Heart right ventricle (tissue), 16 donors: ENCODE results near the gene NF2. TPM values are rescaled to one million over a fixed set of nuclear protein-coding genes. Genes with fewer than 3 reads are reported as not detected.
"Not testable (repeated sequence)": the region's sequence is repeated elsewhere in the genome, so short reads cannot be mapped to it uniquely, and the experiment has no call there.

Source experiments
- ATAC-seq, 8 donors: fragments of 200-7000 bp; cut with Tn5 transposase; one replicate each; pipeline ENCODE4 v1.9.1; 2020; ENCODE audit warnings: mild to moderate bottlenecking in 8 of 8, moderate library complexity in 8 of 8, moderate number of reproducible peaks in 1 of 8
- DNase-seq, 2 donors: peaks; one replicate each; pipeline ENCODE4 v3.0.0-alpha.2; 2020
- H3K27ac ChIP-seq, 10 donors: fragments of 200-600 bp; sonication (generic) in 2 of 10; one replicate each; pipeline versions ENCODE4 v1.5.0 to v1.8.0; 2020 to 2022; ENCODE audit warnings: mild to moderate bottlenecking in 3 of 10
- H3K27me3 ChIP-seq, 7 donors: fragments of 200-600 bp; one replicate each; pipeline ENCODE4 v1.8.0; 2021 to 2022; ENCODE audit warnings: mild to moderate bottlenecking in 2 of 7
- H3K36me3 ChIP-seq, 9 donors: fragments of 200-600 bp; sonication (generic) in 1 of 9; one replicate each; pipeline versions ENCODE4 v1.5.0 to v1.8.0; 2020 to 2022; ENCODE audit warnings: mild to moderate bottlenecking in 2 of 9
- H3K4me1 ChIP-seq, 9 donors: fragments of 200-600 bp; sonication (generic) in 1 of 9; one replicate each; pipeline versions ENCODE4 v1.5.0 to v1.8.0; 2020 to 2022; ENCODE audit warnings: mild to moderate bottlenecking in 4 of 9
- H3K4me3 ChIP-seq, 10 donors: fragments of 200-600 bp; sonication (generic) in 2 of 10; one replicate each; pipeline versions ENCODE4 v1.5.0 to v1.8.0; 2020 to 2022; ENCODE audit warnings: mild to moderate bottlenecking in 7 of 10, moderate library complexity in 2 of 10
- H3K9me3 ChIP-seq, 11 donors: fragments of 200-600 bp in 10 of 11; sonication (generic) in 2 of 11; one replicate each; pipeline versions ENCODE4 v1.5.0 to v1.8.0; 2013 to 2022; ENCODE audit warnings: mild to moderate bottlenecking in 2 of 11, control low read depth in 1 of 11, moderate library complexity in 1 of 11
- CTCF ChIP-seq, 9 donors: fragments of 200-600 bp; sonication (generic) in 2 of 9; IDR thresholded peaks; one replicate each; pipeline versions ENCODE4 v1.5.0 to v1.8.0; 2021 to 2022; ENCODE audit warnings: antibody characterized with exemption in 9 of 9, mild to moderate bottlenecking in 5 of 9, moderate library complexity in 1 of 9
- WGBS, 2 donors: extraction: QIAGEN DNeasy Blood & Tissue Kit; methylation state at CpG; one replicate each; pipeline ENCODE4 v1.1.7; 2013; ENCODE audit warnings: inconsistent platforms in 1 of 2; 5-methylcytosine and 5-hydroxymethylcytosine counted together
- intact Hi-C, 10 donors: fragments of 100-400 bp; cut with DNase I; formaldehyde crosslinking; loops; one replicate each; pipeline versions ENCODE4 v1.11.1 to v1.14.2; 2022
- polyA plus RNA-seq, 2 donors: library from polyadenylated mRNA; stranded (reverse); fragments of 200-250 nt; gene quantifications; one replicate each; pipeline ENCODE4 v1.2.3, GENCODE V29; 2013
- total RNA-seq, 10 donors: library from RNA; stranded (reverse); fragmentation: NEBNext Ultra II Directional in 3 of 10; extraction: Animal tissue kit (Norgen Biotek cat#: 25700) in 3 of 10; gene quantifications; one replicate each; pipeline versions ENCODE4 v1.2.1 to v1.2.4, GENCODE V29; 2021 to 2023
- donor health status: Arrhythmogenic right ventricular cardiomyopathy.
- donor health status: ischemic (EF 13 %, LVEDD 7.1; RV severe dilation, severe dysfunction).
- donor health status: healthy with polysubstance abuse.
- donor health status: DM: no; HTN: yes; CAD: no.
- donor health status: DM: no; HTN: no; CAD: no.
- donor health status: ischemic (EF 25% LVEDD 6.9; RV normal size, moderate dysfunction).
- donor health status: ischemic (EF 25% LVEDD 5.7; RV mildly dilated, moderate dysfunction).
- donor health status: healthy.
- donor health status: DM: yes; HTN: yes; CAD: no.
- donor health status: Ischemic cardiomyopathy.
- donor health status: ischemic (EF 35%, LVEDD 5.7; RV mildly dilated, moderate dysfunction).
- donor health status: nonischemic (EF 11% LVEDD 7.7; RV severe dilation, severe dysfunction).
- donor health status: DM: yes; HTN: yes; CAD: no.
- donor health status: PGD.
- donor health status: ischemic (EF 29% LVEDD 5.4; RV normal size, mild dysfunction).
- donor health status: nonischemic (EF 23%, LVEDD 6.1; RV moderate dilation, normal function).

NF2 gene
- total and polyA plus RNA-seq, 12 donors: 9.7 to 59.4 (median 43.8) TPM

- H3K27ac ChIP-seq: peak overlapping the region in 7 of 10 donors; percentile 1 to 52 (median 28)
- no peaks in the 10 kb centered on the region for H3K27me3 ChIP-seq
- no peaks in the 10 kb centered on the region for H3K36me3 ChIP-seq
- no peak for DNase-seq
- H3K9me3 ChIP-seq: no peaks in the 10 kb centered on the region
- H3K4me1 ChIP-seq: peaks cover 0 to 14% (median 4%) of the 10 kb centered on the region in 9 donors
- WGBS, 2 donors: 32 to 38% methylated on average over 8 of the region's 8 CpGs
- peak overlapping the region; percentile 34 to 75 (median 66) for H3K4me3 ChIP-seq
- ATAC-seq: peak in 7 of 8 donors; percentile 8 to 48 (median 19)
- intact Hi-C loops: no loop called here
- TF ChIP-seq CTCF (IDR thresholded peaks at IDR 0.05): no peak
Observed at GRCh38 chr22:29580200-29580810, 23.1 kb upstream of the NF2 start.

GRCh38 chr22:29581799-29582198 is 21.6 kb upstream of the NF2 start:
- Histone ChIP-seq H3K27ac (no peak overlapping the region), H3K9me3 (no peaks in the 10 kb centered on the region), H3K4me3 (peak overlapping the region in 2 of 10 donors; percentile 74 to 75), H3K36me3 (no peaks in the 10 kb centered on the region), H3K27me3 (no peaks in the 10 kb centered on the region), H3K4me1 (peaks cover 0 to 14% (median 4%) of the 10 kb centered on the region in 9 donors)
- no peak for ATAC-seq
- 88 to 90% methylated on average over 12 of the region's 12 CpGs for WGBS, 2 donors
- DNase-seq: no peak
- TF ChIP-seq CTCF (IDR thresholded peaks at IDR 0.05): no peak
- intact Hi-C loops: no loop called here

- peaks cover 0 to 14% (median 5%) of the 10 kb centered on the region in 9 donors for H3K4me1 ChIP-seq
- no peaks in the 10 kb centered on the region for H3K9me3 ChIP-seq
- TF ChIP-seq CTCF (IDR thresholded peaks at IDR 0.05): no peak
- WGBS, 2 donors: 90 to 91% methylated on average over 5 of the region's 5 CpGs
- ATAC-seq (no peak), DNase-seq (no peak)
- H3K36me3 ChIP-seq: no peaks in the 10 kb centered on the region
- no peak overlapping the region for H3K27ac ChIP-seq
- H3K4me3 ChIP-seq: no peak overlapping the region
- intact Hi-C loops: no loop called here
- H3K27me3 ChIP-seq: no peaks in the 10 kb centered on the region
Observed at GRCh38 chr22:29584975-29585374, 18.5 kb upstream of the NF2 start.

GRCh38 chr22:29586193-29586705 is 17.2 kb upstream of the NF2 start:
- H3K4me3 ChIP-seq, H3K4me1 ChIP-seq, H3K27me3 ChIP-seq, H3K9me3 ChIP-seq, intact Hi-C loops, ATAC-seq, DNase-seq, H3K27ac ChIP-seq, H3K36me3 ChIP-seq: not testable (repeated sequence)
- 93% methylated on average over 4 of the region's 4 CpGs for WGBS, 2 donors
